ENCODE data around the gene YBX3. TPM values are rescaled to one million over a fixed set of nuclear protein-coding genes. Genes with fewer than 3 reads are reported as not detected.

The YBX3 gene
- total and polyA plus RNA-seq, 2 donors (not counting 1 experiment from before 2014, with no cell fraction given) = 60.8 to 191 TPM

DNA sequence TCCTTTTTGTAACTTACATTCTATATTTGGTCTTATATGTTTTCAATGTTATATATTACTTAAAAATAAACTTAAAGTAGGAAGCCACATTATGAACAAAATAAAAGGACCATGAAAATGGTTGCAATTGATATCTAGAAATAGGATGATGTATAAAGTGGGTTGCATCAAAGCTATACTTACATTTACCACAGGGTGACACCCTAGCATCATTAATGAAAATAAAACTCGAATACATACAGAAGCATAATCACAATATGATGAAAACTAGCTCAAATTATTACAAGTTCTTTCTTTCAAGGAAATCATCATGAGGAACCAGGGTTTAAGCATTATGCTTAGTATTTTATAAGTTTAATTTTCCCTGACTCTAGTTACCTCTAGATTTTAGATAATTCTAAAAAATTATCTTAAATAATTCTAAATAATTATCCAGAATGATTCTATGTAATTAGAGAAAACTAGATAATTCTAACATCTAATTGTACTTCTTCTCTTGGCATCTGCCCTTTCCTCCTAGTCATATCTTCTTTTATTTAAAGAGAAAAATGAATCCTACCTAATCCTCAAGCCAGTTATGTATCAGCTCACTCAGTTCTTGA lies 48.1 kb upstream of the YBX3 start:
- Mint-ChIP-seq H3K27me3 (peaks cover 41% of the 10 kb centered on the region), H3K9me3 (ENCODE audit: insufficient read depth) (no peaks in the 10 kb centered on the region), H3K27ac (no peak overlapping the region), H3K4me3 (no peak overlapping the region), H3K4me1 (no peaks in the 10 kb centered on the region)
- TF ChIP-seq CTCF (IDR thresholded peaks at IDR 0.05) = peak; percentile 77
- TF ChIP-seq EZH2 (IDR thresholded peaks at IDR 0.05; ENCODE audit: borderline replicate concordance, insufficient read depth, low read depth, low read length, poor library complexity, severe bottlenecking) = no peak
- Histone ChIP-seq H3K4me2 (replicated peaks; ENCODE audit: low read depth, low read length, poor library complexity, severe bottlenecking) (no peak overlapping the region), H3K36me3 (replicated peaks in 1 of 2; ENCODE audit: control extremely low read depth in 1 of 2, control insufficient read depth in 1 of 2, extremely low read depth in 1 of 2, insufficient read depth in 2 of 2, low read length in 1 of 2) (no peaks in the 10 kb centered on the region), H3K27ac (ENCODE audit: low read length in 2 of 2) (no peak overlapping the region), H4K20me1 (ENCODE audit: control insufficient read depth, insufficient read depth, low read length, poor library complexity, severe bottlenecking) (no peaks in the 10 kb centered on the region), H2AFZ (ENCODE audit: insufficient read depth, low read depth, low read length, poor library complexity, severe bottlenecking) (no peak overlapping the region), H3K4me3 (ENCODE audit: control extremely low read depth in 1 of 5, extremely low read depth in 1 of 5, insufficient read depth in 1 of 5, low read depth in 2 of 5, low read length in 4 of 5) (no peak overlapping the region), H3K4me1 (ENCODE audit: control insufficient read depth in 2 of 2, insufficient read depth in 2 of 2, low read length in 2 of 2) (no peaks in the 10 kb centered on the region), H3K9me3 (ENCODE audit: control extremely low read depth in 1 of 3, control insufficient read depth in 2 of 3, insufficient read depth in 1 of 3, low read length in 2 of 3) (no peaks in the 10 kb centered on the region), H3K9ac (ENCODE audit: low read length) (no peak overlapping the region), H3K79me2 (ENCODE audit: control insufficient read depth, insufficient read depth, low read length) (no peaks in the 10 kb centered on the region), H3K27me3 (replicated peaks in 1 of 4; ENCODE audit: control extremely low read depth in 1 of 4, control insufficient read depth in 3 of 4, insufficient read depth in 4 of 4, low read length in 3 of 4) (peaks cover 0 to 26% (median 3%) of the 10 kb centered on the region in 4 experiments)
- no CpG with 5 or more reads among the region's 1 CpG for WGBS (ENCODE audit: insufficient coverage)
- ChIA-PET POLR2A (no interaction called here), CTCF (interaction anchor here (0.6 to 7.5 kb wide), 10 partner anchors 8 to 722 kb away, joined by 3 to 91 read pairs (median 6); no protein-coding TSS in a partner anchor)
- intact Hi-C loops (cut with micrococcal nuclease) = loop anchor here (1.0 kb wide), 1 partner anchor 715 kb away; no protein-coding TSS in a partner anchor
- ATAC-seq (ENCODE audit: low read depth) = no peak
- DNase-seq = peak; percentile 53

- Histone ChIP-seq H3K4me3 (ENCODE audit: control extremely low read depth in 1 of 5, extremely low read depth in 1 of 5, insufficient read depth in 1 of 5, low read depth in 2 of 5, low read length in 4 of 5) (no peak overlapping the region), H3K9ac (ENCODE audit: low read length) (no peak overlapping the region), H3K9me3 (ENCODE audit: control extremely low read depth in 1 of 3, control insufficient read depth in 2 of 3, insufficient read depth in 1 of 3, low read length in 2 of 3) (peaks cover 0 to 15% (median 13%) of the 10 kb centered on the region in 3 donors), H3K36me3 (replicated peaks in 1 of 2; ENCODE audit: control extremely low read depth in 1 of 2, control insufficient read depth in 1 of 2, extremely low read depth in 1 of 2, insufficient read depth in 2 of 2, low read length in 1 of 2) (no peaks in the 10 kb centered on the region), H3K79me2 (ENCODE audit: control insufficient read depth, insufficient read depth, low read length) (no peaks in the 10 kb centered on the region), H3K4me1 (ENCODE audit: control insufficient read depth in 2 of 2, insufficient read depth in 2 of 2, low read length in 2 of 2) (no peaks in the 10 kb centered on the region), H3K27me3 (replicated peaks in 1 of 4; ENCODE audit: control extremely low read depth in 1 of 4, control insufficient read depth in 3 of 4, insufficient read depth in 4 of 4, low read length in 3 of 4) (peaks cover 0 to 17% (median 3%) of the 10 kb centered on the region in 4 experiments), H3K27ac (ENCODE audit: low read length in 2 of 2) (no peak overlapping the region), H4K20me1 (ENCODE audit: control insufficient read depth, insufficient read depth, low read length, poor library complexity, severe bottlenecking) (no peaks in the 10 kb centered on the region), H3K4me2 (replicated peaks; ENCODE audit: low read depth, low read length, poor library complexity, severe bottlenecking) (no peak overlapping the region), H2AFZ (ENCODE audit: insufficient read depth, low read depth, low read length, poor library complexity, severe bottlenecking) (no peak overlapping the region)
- TF ChIP-seq CTCF (IDR thresholded peaks at IDR 0.05) (no peak), EZH2 (IDR thresholded peaks at IDR 0.05; ENCODE audit: borderline replicate concordance, insufficient read depth, low read depth, low read length, poor library complexity, severe bottlenecking) (no peak)
- no peak overlapping the region for H3K4me3 Mint-ChIP-seq
- H3K27ac Mint-ChIP-seq = no peak overlapping the region
- ChIA-PET POLR2A (no interaction called here), CTCF (interaction anchor here (0.9 to 1.5 kb wide), 2 partner anchors 8 to 10 kb away, joined by 3 to 4 read pairs; no protein-coding TSS in a partner anchor)
- H3K27me3 Mint-ChIP-seq = peaks cover 21% of the 10 kb centered on the region
- H3K4me1 Mint-ChIP-seq = no peaks in the 10 kb centered on the region
- no peak for ATAC-seq (ENCODE audit: low read depth)
- peaks cover 11% of the 10 kb centered on the region for H3K9me3 Mint-ChIP-seq (ENCODE audit: insufficient read depth)
- intact Hi-C loops (cut with micrococcal nuclease) = no loop called here
- no peak for DNase-seq
- WGBS (ENCODE audit: insufficient coverage) = no CpG with 5 or more reads among the region's 2 CpGs
Observed at GRCh38 chr12:10759657-10760056, 36.5 kb upstream of the YBX3 start.
